Stimulated activated CD8-positive, alpha-beta memory T cell treated with anti-CD3 and anti-CD28 coated beads, Interleukin-2, amount 100 ng/mL, for 1 hour (primary cell): ENCODE results near the gene FAM186B.
A peak's percentile ranks its signal among the peaks of the same experiment; 100 is the strongest.
"Not testable (repeated sequence)": the region's sequence is repeated elsewhere in the genome, so short reads cannot be mapped to it uniquely, and the experiment has no call there.

Experiments
- DNase-seq, 2 donors: peaks; one replicate each; pipeline ENCODE4 v3.0.0-alpha.2; 2020; ENCODE audit warnings: low read depth in 2 of 2

The FAM186B gene

GRCh38 chr12:49605539-49605938, at the start of gene FAM186B:
Gene FAM186B, minus strand, starts transcription at chr12:49605639. Its CDS starts 162 bp downstream, at chr12:49605477.
- DNase-seq = not testable (repeated sequence)

DNA sequence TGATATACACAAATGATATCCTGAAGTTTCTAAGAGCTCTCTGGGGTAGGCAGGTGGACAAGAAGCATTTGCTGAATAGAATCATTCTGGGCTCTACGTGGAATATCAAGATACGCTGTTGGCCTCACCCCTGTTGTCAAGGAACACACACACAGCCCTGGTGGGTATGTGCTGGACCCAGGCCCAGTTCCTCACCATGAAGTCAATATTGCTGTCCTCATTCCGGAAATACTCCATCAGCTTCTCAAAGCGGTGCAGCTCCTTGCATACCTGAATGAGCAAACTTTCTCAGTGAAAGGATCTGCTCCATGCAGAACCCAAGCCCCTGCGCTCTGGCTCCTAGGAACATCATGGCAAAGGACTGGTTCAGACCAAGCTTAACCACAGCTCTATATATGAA, 49.3 kb upstream of the FAM186B start:
- DNase-seq = no peak

DNA sequence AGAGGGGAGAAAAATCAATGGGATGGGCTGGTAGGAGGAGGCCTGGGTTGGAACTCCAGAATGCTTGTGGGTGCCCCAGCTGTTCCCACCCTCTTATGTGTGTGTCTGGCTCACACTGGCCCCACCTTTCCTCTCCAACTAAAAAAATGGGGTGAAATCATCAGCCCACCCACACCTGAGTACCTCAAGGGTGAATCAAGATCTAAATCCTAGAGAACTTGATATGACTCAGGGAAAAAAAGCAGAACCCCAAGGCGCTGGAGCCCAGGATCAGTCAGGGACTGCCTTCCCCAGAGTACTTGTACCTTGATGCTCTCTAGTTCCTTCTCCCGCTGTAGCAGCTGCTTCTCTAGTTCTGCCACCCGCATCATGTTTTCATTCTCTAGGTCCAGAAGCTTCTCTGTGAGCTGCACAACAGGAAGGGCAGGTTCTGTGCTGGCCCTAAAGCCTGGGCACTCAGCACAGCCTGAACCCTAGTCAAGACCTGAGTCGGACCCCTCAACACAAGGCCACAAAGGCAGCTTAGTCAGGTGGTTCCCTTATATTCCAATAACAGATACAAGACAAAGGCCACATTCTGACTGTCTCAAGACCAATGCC, 47.6 kb upstream of the FAM186B start:
- DNase-seq = no peak

GRCh38 chr12:49651855-49652254, 46.4 kb upstream of the FAM186B start:
- DNase-seq = no peak

- no peak for DNase-seq
These were observed 44.5 kb upstream of the FAM186B start for GRCh38 chr12:49649892-49650291.

GRCh38 chr12:49649445-49649844, 44.0 kb upstream of the FAM186B start:
- no peak for DNase-seq

GRCh38 chr12:49648712-49649003, 43.2 kb upstream of the FAM186B start:
- no peak for DNase-seq

DNA sequence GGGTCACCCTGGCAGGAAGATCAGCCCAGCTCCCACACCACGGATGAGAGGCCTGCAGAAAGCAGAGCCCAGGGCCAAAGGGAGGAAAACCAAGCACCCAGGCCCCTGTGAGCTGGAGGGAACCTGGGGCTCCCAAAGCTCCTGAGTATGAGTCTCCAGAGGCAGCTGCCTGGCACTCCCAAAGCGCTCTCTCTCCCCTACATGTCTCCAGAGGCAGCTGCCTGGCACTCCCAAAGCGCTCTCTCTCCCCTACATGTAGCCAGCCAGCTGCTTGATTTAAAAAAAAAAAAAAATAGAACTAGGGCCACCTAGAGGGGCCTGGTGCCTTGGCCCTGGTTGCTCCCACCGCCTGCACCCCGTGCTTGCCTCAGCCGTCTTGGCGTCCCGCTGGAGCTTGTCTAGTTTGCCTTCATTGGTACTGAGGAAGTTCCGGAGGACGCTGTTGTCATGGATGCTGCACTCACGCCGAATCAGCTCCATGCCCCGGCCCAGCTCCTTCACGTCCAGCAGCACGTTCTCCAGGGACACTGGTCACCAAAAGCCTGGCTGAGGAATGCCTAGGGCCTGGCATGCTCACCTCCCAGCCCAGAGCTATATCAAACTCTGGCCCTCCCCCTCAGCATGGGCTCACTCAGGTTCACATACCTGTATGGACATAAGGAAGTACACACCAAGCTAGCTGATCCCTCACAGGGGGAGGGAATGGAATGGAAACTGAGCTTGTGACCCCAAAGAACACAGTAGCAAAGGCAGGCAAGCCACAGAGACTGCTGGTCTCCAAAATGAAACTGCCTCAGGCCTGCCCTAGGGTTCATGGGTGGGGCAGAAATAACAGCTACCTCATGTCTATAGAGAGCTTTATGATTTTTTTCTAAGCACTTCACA, 42.6 kb upstream of the FAM186B start:
- no peak for DNase-seq

- DNase-seq = no peak
These were observed 41.6 kb upstream of the FAM186B start for GRCh38 chr12:49646871-49647654.

DNA sequence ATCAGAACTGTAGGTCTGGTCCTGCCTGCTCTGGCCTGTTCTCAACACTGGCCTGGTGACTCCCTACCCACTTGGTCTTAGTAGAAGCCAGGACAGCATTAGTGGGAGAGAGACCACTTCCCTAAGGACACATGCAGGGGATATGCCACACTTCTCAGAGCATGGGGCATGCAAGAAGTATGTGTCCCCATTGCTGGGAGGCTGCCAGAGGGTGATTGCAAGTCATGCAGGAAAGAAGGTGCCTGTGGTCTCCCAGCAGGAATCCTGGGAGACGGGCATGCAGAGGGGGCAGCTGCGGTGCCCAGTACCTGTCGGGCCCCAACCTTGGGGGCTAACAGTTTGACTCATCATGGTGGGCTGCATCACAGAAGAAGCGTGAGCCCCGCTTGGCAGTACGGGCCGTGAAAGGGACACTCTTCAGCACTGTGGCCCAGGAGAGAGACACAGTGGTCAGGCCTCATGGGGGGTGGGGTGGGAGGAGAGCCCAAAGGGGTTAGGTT, 40.9 kb upstream of the FAM186B start:
- DNase-seq = no peak

DNA sequence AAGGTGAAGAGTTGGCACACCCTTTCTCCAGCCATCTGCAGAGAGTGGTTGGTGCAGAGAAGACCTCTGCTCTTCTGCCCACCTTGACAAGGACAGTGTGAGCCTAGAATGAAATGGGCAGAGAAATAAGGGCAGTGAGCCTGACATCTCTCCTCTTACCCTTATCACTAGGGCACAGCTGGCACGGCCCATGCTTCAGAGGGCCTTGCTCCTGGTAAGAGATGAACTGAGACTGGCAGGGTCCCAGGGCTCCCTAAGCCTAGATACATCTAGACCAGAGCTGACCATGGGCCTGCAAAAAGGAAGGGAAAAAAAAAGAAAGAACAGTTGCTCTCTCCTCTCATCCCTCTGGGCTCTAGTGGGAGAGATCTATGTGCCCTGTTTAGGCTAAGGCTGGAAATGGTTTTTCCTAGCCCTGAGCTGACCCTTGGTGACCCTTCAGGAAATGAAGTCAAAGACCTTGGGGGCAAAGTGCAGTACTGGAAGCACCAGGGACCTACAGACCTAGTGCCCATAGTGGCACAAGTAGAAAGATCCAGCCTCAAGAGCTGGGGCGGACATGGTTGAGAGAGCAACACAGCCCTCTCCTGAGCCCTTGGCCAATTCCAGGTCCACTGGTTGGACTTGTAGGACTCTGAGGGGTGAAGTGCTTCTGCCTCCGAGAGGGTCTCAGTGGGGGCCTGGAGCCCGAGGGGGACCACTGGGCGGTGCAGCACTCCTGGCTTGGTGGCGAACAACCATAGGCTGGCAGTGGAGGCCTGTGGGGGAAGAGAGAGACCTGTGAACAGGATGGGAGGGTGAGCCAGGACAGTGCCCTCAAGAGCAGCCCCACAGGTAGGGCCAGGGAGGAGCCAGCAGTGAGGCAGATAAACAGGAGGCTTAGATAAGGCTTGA, 40.0 kb upstream of the FAM186B start:
- DNase-seq = no peak

- peak; percentile 66 to 69 for DNase-seq
These were observed 39.2 kb upstream of the FAM186B start for GRCh38 chr12:49644620-49644994.

- no peak for DNase-seq
These were observed 38.7 kb upstream of the FAM186B start for GRCh38 chr12:49643961-49644619.

DNA sequence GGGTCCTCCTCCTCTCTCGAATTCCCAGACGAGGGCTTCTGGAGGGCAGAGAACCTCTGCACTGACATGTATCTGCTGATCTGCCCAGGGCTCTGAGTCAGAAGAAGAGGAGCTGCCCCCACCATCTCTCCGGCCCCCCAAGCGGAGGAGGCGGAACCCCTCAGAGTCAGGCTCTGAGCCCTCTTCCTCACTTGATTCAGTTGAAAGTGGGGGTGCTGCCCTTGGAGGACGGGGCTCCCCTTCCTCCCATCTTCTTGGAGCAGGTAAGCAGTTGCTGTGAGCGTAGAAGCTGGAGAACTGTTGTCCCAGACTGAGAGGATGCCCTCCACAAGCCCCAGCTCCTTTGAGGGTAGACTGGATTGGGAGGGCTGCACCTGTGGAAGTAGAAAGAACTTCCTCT, 37.7 kb upstream of the FAM186B start:
- no peak for DNase-seq

- DNase-seq = no peak
These were observed 36.9 kb upstream of the FAM186B start for GRCh38 chr12:49642370-49642802.

DNA sequence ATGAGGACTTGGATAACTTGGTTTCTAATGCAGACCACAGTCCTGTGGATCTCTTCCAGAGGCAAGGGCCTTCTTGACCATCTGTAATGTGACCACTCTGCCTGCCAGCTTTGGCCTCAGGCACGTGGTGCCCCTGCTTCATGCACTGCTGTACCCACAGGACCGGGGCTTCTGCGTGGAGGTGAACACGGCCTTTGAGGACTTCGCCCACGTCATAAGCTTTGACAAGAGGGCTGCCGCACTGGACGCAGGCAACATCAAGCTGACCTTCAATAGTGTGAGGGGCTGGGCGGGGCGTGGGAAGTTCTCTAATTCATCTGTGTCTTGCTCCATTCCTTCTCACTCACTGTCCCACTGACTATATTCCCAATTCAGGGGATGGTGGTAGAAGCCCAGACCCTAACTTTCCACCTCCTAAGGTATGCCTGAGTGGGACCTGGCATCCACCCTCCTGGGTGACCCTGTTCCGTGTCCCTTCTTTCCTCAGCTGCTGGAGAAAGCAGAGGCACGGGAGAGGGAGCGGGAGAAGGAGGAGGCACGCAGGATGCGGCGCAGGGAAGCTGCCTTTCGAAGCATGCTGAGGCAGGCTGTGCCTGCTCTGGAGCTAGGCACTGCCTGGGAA, 36.4 kb upstream of the FAM186B start:
- DNase-seq = no peak

DNA sequence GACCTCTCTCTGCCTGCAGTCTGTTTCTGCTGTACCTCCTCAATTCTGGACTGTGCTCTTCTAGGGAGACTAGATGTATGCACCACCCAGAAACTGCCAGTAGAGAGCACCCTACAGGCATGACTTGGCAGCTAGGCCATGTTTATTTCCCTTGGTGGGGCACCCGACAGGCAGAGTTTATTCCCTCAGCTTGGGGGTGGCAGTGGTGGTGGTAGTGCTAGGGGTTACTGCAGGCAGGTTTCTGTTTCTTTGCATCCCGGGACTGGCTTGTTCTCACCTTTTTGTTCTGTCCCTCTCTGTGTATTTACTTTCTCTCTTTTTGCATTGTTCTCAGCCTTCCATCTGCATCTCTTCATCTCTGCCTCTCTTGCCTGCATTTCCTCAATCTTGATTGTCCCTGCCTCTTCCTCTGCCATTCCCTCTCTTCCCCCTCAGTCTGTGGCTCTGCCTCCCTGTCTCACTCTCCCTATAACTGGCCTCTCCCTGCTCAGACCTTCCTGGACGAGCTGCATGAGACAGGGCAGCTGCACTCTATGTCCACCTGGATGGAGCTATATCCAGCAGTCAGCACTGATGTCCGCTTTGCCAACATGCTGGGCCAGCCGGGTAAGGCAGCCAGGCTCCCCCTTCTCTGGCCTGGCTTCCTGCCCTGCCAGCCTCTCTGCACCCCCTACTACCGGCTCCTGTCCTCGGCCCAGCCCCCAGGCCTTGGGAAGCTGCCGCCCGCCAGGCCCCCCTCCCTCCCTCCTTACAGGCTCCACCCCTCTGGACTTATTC, 31.7 kb upstream of the FAM186B start:
- DNase-seq = no peak

DNA sequence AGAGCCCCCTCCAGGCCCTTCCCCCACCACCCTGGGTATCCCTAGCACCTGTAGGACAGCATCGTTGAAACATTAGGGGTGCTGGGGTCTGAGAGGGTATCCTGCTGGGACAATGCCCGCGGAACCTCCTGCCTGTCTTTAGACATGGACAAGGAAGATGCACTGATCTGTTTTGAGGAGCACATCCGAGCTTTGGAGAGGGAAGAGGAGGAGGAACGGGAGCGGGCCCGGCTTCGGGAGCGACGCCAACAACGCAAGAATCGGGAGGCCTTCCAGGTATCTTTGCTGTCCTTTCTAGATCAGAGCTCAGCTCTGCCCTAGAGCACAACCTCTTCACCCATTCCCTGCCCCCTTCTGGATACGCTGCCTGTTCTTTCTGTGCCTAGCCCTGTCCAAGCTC, 31.1 kb upstream of the FAM186B start:
- DNase-seq = no peak

- no peak for DNase-seq
These were observed 30.2 kb upstream of the FAM186B start for GRCh38 chr12:49635656-49636055.

DNA sequence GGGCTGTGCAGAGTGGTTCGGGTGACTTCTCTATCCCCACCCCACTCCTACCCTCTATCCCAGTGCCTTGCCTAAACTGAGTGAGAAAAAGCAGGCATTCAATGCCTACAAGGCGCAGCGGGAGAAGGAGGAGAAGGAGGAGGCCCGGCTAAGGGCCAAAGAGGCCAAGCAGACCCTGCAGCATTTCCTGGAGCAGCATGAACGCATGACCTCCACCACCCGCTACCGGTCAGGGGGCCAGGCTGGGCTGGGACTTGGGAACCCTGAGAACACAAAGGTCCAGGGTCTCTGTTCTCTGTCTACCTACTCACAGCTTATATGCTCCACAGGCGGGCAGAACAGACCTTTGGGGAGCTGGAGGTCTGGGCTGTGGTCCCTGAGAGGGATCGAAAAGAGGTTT, 29.6 kb upstream of the FAM186B start:
- DNase-seq = no peak
